Effector CD8-positive, alpha-beta T cell (primary cell): Measurements from ENCODE around the gene C4orf54.

Experiments used
- DNase-seq: peaks from one replicate; lab custom pipeline; 2025; lab: John Stamatoyannopoulos, UW

The C4orf54 gene

GRCh38 chr4:99622341-99622740, 35.3 kb downstream of the C4orf54 start:
- DNase-seq, result no peak

- no peak for DNase-seq
Measured at GRCh38 chr4:99617374-99617773, 40.3 kb downstream of the C4orf54 start.

GRCh38 chr4:99615170-99615820, 42.3 kb downstream of the C4orf54 start:
- DNase-seq, result no peak

- no peak for DNase-seq
Measured at GRCh38 chr4:99614491-99614890, 43.1 kb downstream of the C4orf54 start.

GRCh38 chr4:99612704-99613103, 44.9 kb downstream of the C4orf54 start:
- no peak for DNase-seq

GRCh38 chr4:99612281-99612680, 45.3 kb downstream of the C4orf54 start:
- no peak for DNase-seq

- no peak for DNase-seq
Measured at GRCh38 chr4:99610605-99611175, 46.9 kb downstream of the C4orf54 start.

- DNase-seq, result no peak
Measured at GRCh38 chr4:99608417-99608816, 49.2 kb downstream of the C4orf54 start.
